A549 (cell line): ENCODE results near the gene PADI4. TPM values are rescaled to one million over a fixed set of nuclear protein-coding genes. Genes with fewer than 3 reads are reported as not detected.

Source experiments
- ATAC-seq, 2 experiments: fragments of 200-7000 bp in 1 of 2; fragments of >200 bp in 1 of 2; cut with Nextera tagmentation in 1 of 2; cut with Tn5 transposase in 1 of 2; 3 replicates each; pipeline versions ENCODE4 v1.8.0 to v1.9.1; 2018 to 2020; ENCODE audit warnings: mild to moderate bottlenecking in 1 of 2, moderate library complexity in 1 of 2
- CTCF ChIA-PET: fragments of 300-600 bp; sonication (Branson Sonifier 250); formaldehyde crosslinking; extraction: SDS; loops from one replicate; lab custom pipeline; 2021; ENCODE audit warnings: antibody characterized with exemption, inconsistent platforms; lab: Yijun Ruan, JAX
- POLR2A ChIA-PET: fragments of 350-600 bp; formaldehyde crosslinking; extraction: SDS; loops from one replicate; lab custom pipeline; 2021; ENCODE audit warnings: antibody characterized with exemption, inconsistent platforms; lab: Yijun Ruan, JAX
- DNase-seq, 2 experiments: peaks; one replicate each; pipeline versions ENCODE4 v3.0.0 to v3.0.0-alpha.2; 2011 to 2016; ENCODE audit warnings: low read depth in 1 of 2, low spot score in 1 of 2
- FAIRE-seq: peaks from 2 replicates; lab custom pipeline; 2011; peaks lifted over from hg19 to GRCh38; lab: Jason Lieb, UNC
- H3K27ac ChIP-seq, 2 experiments: fragments of >200 bp; sonication (Bioruptor Twin); formaldehyde crosslinking; 3 replicates each; pipeline ENCODE4 v1.5.1; 2016 to 2017
- H3K4me1 ChIP-seq: fragments of >200 bp; sonication (Bioruptor Twin); formaldehyde crosslinking; 3 replicates; pipeline ENCODE4 v1.6.1; 2016
- H3K4me2 ChIP-seq: fragments of >200 bp; sonication (Bioruptor Twin); formaldehyde crosslinking; 3 replicates; pipeline ENCODE4 v1.6.1; 2016
- H3K4me3 ChIP-seq: fragments of >200 bp; sonication (Bioruptor Twin); formaldehyde crosslinking; 3 replicates; pipeline ENCODE4 v1.5.1; 2016
- H3K9me3 ChIP-seq: fragments of >200 bp; sonication (Bioruptor Twin); formaldehyde crosslinking; 3 replicates; pipeline ENCODE4 v1.6.1; 2016
- BHLHE40 ChIP-seq: IDR thresholded peaks from 2 replicates; pipeline ENCODE4 v1.6.1; 2012; ENCODE audit warnings: low read depth, low read length, inconsistent platforms
- CBX2 ChIP-seq: fragments of 200-600 bp; sonication (generic); IDR thresholded peaks from 2 replicates; pipeline ENCODE4 v1.6.1; 2016; ENCODE audit warnings: low read depth, mild to moderate bottlenecking, borderline replicate concordance
- CHD2 ChIP-seq: fragments of 150-350 bp; IDR thresholded peaks from 2 replicates; pipeline ENCODE4 v1.6.1; 2014; ENCODE audit warnings: low read length; ENCODE audit not compliant: partially characterized antibody
- FOSB ChIP-seq: fragments of 250-450 bp; sonication (Bioruptor Pico); IDR thresholded peaks from 2 replicates; pipeline ENCODE4 v1.5.0; 2020; ENCODE audit warnings: mild to moderate bottlenecking, moderate library complexity
- HEYL ChIP-seq: fragments of 250-450 bp; sonication (Bioruptor Pico); IDR thresholded peaks from 2 replicates; pipeline ENCODE4 v1.8.0; 2021; ENCODE audit warnings: mild to moderate bottlenecking, moderate library complexity
- HOXB5 ChIP-seq: fragments of 250-450 bp; sonication (Bioruptor Pico); IDR thresholded peaks from 2 replicates; pipeline ENCODE4 v1.5.0; 2020; ENCODE audit warnings: mild to moderate bottlenecking, moderate library complexity
- KDM1A ChIP-seq: fragments of 200-600 bp; sonication (generic); IDR thresholded peaks from 2 replicates; pipeline ENCODE4 v1.6.1; 2016; ENCODE audit warnings: low read depth, mild to moderate bottlenecking
- KDM5A ChIP-seq: fragments of 200-600 bp; sonication (generic); IDR thresholded peaks from 2 replicates; pipeline ENCODE4 v1.6.1; 2016; ENCODE audit warnings: antibody characterized with exemption, mild to moderate bottlenecking
- MAZ ChIP-seq: fragments of 150-350 bp; IDR thresholded peaks from 2 replicates; pipeline ENCODE4 v1.6.1; 2014; ENCODE audit warnings: antibody characterized with exemption, low read depth, low read length, borderline replicate concordance
- POLR2A ChIP-seq: IDR thresholded peaks from 2 replicates; pipeline ENCODE4 v1.6.1; 2012; ENCODE audit warnings: mild to moderate bottlenecking, low read length
- RAD21 ChIP-seq, 2 experiments: fragments of >200 bp in 1 of 2; sonication (Bioruptor Twin) in 1 of 2; formaldehyde crosslinking in 1 of 2; IDR thresholded peaks in 1 of 2; conservative IDR thresholded peaks in 1 of 2; 2 replicates in 1 of 2; 3 replicates in 1 of 2; pipeline ENCODE4 v1.6.1; 2012 to 2018; ENCODE audit warnings: inconsistent platforms in 1 of 2
- SMC3 ChIP-seq: fragments of >200 bp; sonication (Bioruptor Twin); formaldehyde crosslinking; IDR thresholded peaks from 3 replicates; pipeline ENCODE4 v1.6.1; 2018; ENCODE audit warnings: inconsistent platforms
- SREBF2 ChIP-seq: fragments of 450-650 bp; IDR thresholded peaks from 2 replicates; pipeline ENCODE4 v1.6.1; 2014; ENCODE audit warnings: mild to moderate bottlenecking, moderate library complexity
- TFCP2L1 ChIP-seq: fragments of 250-450 bp; sonication (Bioruptor Pico); IDR thresholded peaks from 2 replicates; pipeline ENCODE4 v1.5.0; 2021; ENCODE audit warnings: mild to moderate bottlenecking
- ZNF302 ChIP-seq: fragments of 250-450 bp; sonication (Bioruptor Pico); IDR thresholded peaks from 2 replicates; pipeline ENCODE4 v1.9.0; 2021; ENCODE audit warnings: inconsistent platforms, mild to moderate bottlenecking, moderate library complexity
- ZSCAN20 ChIP-seq: fragments of 250-450 bp; sonication (Bioruptor Pico); IDR thresholded peaks from 2 replicates; pipeline ENCODE4 v1.8.0; 2022; ENCODE audit warnings: mild to moderate bottlenecking, moderate library complexity
- WGBS: methylation state at CpG from one replicate; pipeline ENCODE4 v1.1.6; 2017; ENCODE audit errors: missing lambda C conversion rate; 5-methylcytosine and 5-hydroxymethylcytosine counted together
- polyA plus RNA-seq, 4 experiments: library from polyadenylated mRNA; depleted of rRNA in 3 of 4; stranded (reverse); fragments of >200 nt; fragmentation: RNase III in 1 of 4; extraction: RNeasy Plus Mini Kit Qiagen cat#74134 plus additional on column Dnase treatment in 1 of 4; gene quantifications; 2 replicates in 3 of 4; 3 replicates in 1 of 4; pipeline ENCODE4 v1.2.3, GENCODE V29; 2011 to 2017
- TF ChIP-seq, protein P1 (sequence below): IDR thresholded peaks from 2 replicates; pipeline ENCODE4 v1.6.1; 2012
- TF ChIP-seq, protein P2 (sequence below): IDR thresholded peaks from 2 replicates; pipeline ENCODE4 v1.6.1; 2012; ENCODE audit warnings: low read depth, borderline replicate concordance
- TF ChIP-seq, protein P3 (sequence below): fragments of >200 bp; sonication (Bioruptor Twin); formaldehyde crosslinking; IDR thresholded peaks from 3 replicates; pipeline ENCODE4 v1.6.1; 2016
- TF ChIP-seq, protein P4 (sequence below): fragments of 250-450 bp; sonication (Bioruptor Pico); IDR thresholded peaks from 2 replicates; pipeline ENCODE4 v1.5.0; 2021; ENCODE audit warnings: mild to moderate bottlenecking, moderate library complexity, borderline replicate concordance
- TF ChIP-seq, protein P5 (sequence below): fragments of 200-600 bp; sonication (generic); IDR thresholded peaks from 2 replicates; pipeline ENCODE4 v1.6.1; 2016; ENCODE audit warnings: antibody characterized with exemption, mild to moderate bottlenecking, moderate library complexity

The PADI4 gene
- polyA plus RNA-seq, 2 of the 4 experiments (the other 2 are of a cell fraction): not detected

DNA sequence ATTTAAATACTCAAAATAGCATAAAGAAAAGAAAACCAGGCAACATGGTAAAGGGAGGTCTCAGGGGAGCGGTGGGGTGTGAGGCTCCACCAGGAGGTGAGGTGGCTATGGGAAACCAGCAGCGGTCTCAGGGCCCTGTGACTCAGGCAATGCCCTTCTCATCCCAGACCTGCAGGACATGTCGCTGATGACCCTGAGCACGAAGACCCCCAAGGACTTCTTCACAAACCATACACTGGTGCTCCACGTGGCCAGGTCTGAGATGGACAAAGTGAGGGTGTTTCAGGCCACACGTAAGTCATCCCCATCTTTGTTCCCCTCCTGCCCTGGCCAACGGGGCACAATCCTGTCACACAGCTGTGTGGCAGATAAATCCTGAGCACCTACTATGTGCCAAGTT lies 31.5 kb downstream of the PADI4 start:
- no peak for FAIRE-seq
- no peak for DNase-seq
- no peak for ATAC-seq
- CTCF ChIA-PET: interaction anchor here (1.1 to 8.0 kb wide), 4 partner anchors 17 to 215 kb away, joined by 3 to 52 read pairs (median 4); no protein-coding TSS in a partner anchor
- no peak overlapping the region for H3K4me2 ChIP-seq
- WGBS: 67% methylated on average over 7 of the region's 7 CpGs
- no peaks in the 10 kb centered on the region for H3K9me3 ChIP-seq
- H3K4me1 ChIP-seq: no peaks in the 10 kb centered on the region
- TF ChIP-seq CBX2 (no peak), HOXB5 (no peak), HEYL (CRISPR knock-in tag) (no peak), RAD21 (conservative IDR thresholded peaks at IDR 0.05 in 1 of 2, IDR thresholded peaks at IDR 0.05 in 1 of 2) (no peak), KDM5A (no peak), KDM1A (no peak), ZNF302 (CRISPR knock-in tag) (no peak), CHD2 (no peak), MAZ (no peak)
- TF ChIP-seq, protein P1, sequence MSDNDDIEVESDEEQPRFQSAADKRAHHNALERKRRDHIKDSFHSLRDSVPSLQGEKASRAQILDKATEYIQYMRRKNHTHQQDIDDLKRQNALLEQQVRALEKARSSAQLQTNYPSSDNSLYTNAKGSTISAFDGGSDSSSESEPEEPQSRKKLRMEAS: no peak
- TF ChIP-seq, protein P2, sequence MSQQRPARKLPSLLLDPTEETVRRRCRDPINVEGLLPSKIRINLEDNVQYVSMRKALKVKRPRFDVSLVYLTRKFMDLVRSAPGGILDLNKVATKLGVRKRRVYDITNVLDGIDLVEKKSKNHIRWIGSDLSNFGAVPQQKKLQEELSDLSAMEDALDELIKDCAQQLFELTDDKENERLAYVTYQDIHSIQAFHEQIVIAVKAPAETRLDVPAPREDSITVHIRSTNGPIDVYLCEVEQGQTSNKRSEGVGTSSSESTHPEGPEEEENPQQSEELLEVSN: no peak
- POLR2A ChIA-PET: no interaction called here
- no peak overlapping the region for H3K4me3 ChIP-seq
- no peak overlapping the region for H3K27ac ChIP-seq

DNA sequence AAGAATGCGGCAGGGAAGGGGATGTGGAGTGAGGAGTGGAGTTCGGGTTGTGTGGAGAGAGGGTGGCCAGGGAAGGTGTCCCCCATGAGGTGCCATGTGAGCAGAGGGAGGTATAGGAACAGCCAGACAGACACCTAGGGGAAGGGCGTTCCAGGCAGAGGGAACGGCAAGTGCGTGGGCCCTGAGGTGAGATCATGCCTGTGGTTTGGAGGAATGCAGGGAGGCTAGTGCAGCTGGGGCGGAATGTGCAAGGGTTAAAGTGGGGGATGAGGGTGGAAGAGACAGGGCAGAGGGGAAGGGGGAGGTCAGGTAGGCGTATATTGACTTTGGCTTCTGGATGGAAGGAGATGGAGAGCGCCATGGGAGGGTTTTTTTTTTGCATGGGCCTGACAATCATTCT lies 32.4 kb downstream of the PADI4 start:
- 78% methylated on average over 8 of the region's 8 CpGs for WGBS

More for the DNA sequence above, 32.4 kb downstream of the PADI4 start:
- H3K4me1 ChIP-seq: no peaks in the 10 kb centered on the region
- DNase-seq (no peak), FAIRE-seq (no peak)
- no peak overlapping the region for H3K27ac ChIP-seq
- POLR2A ChIA-PET: no interaction called here
- no peaks in the 10 kb centered on the region for H3K9me3 ChIP-seq
- H3K4me3 ChIP-seq: no peak overlapping the region
- H3K4me2 ChIP-seq: no peak overlapping the region
- CTCF ChIA-PET: interaction anchor here (0.6 to 8.0 kb wide), 2 partner anchors 63 to 215 kb away, joined by 4 to 52 read pairs; no protein-coding TSS in a partner anchor
- TF ChIP-seq CBX2 (no peak), TFCP2L1 (CRISPR knock-in tag) (no peak), FOSB (CRISPR knock-in tag) (no peak), KDM1A (no peak), BHLHE40 (no peak), POLR2A (no peak), KDM5A (no peak), ZSCAN20 (CRISPR knock-in tag) (no peak), SREBF2 (no peak), SMC3 (no peak)
- TF ChIP-seq, protein P3, sequence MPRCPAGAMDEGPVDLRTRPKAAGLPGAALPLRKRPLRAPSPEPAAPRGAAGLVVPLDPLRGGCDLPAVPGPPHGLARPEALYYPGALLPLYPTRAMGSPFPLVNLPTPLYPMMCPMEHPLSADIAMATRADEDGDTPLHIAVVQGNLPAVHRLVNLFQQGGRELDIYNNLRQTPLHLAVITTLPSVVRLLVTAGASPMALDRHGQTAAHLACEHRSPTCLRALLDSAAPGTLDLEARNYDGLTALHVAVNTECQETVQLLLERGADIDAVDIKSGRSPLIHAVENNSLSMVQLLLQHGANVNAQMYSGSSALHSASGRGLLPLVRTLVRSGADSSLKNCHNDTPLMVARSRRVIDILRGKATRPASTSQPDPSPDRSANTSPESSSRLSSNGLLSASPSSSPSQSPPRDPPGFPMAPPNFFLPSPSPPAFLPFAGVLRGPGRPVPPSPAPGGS: no peak
- TF ChIP-seq, protein P4, sequence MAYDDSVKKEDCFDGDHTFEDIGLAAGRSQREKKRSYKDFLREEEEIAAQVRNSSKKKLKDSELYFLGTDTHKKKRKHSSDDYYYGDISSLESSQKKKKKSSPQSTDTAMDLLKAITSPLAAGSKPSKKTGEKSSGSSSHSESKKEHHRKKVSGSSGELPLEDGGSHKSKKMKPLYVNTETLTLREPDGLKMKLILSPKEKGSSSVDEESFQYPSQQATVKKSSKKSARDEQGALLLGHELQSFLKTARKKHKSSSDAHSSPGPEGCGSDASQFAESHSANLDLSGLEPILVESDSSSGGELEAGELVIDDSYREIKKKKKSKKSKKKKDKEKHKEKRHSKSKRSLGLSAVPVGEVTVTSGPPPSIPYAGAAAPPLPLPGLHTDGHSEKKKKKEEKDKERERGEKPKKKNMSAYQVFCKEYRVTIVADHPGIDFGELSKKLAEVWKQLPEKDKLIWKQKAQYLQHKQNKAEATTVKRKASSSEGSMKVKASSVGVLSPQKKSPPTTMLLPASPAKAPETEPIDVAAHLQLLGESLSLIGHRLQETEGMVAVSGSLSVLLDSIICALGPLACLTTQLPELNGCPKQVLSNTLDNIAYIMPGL (CRISPR knock-in tag): no peak
- TF ChIP-seq, protein P5, sequence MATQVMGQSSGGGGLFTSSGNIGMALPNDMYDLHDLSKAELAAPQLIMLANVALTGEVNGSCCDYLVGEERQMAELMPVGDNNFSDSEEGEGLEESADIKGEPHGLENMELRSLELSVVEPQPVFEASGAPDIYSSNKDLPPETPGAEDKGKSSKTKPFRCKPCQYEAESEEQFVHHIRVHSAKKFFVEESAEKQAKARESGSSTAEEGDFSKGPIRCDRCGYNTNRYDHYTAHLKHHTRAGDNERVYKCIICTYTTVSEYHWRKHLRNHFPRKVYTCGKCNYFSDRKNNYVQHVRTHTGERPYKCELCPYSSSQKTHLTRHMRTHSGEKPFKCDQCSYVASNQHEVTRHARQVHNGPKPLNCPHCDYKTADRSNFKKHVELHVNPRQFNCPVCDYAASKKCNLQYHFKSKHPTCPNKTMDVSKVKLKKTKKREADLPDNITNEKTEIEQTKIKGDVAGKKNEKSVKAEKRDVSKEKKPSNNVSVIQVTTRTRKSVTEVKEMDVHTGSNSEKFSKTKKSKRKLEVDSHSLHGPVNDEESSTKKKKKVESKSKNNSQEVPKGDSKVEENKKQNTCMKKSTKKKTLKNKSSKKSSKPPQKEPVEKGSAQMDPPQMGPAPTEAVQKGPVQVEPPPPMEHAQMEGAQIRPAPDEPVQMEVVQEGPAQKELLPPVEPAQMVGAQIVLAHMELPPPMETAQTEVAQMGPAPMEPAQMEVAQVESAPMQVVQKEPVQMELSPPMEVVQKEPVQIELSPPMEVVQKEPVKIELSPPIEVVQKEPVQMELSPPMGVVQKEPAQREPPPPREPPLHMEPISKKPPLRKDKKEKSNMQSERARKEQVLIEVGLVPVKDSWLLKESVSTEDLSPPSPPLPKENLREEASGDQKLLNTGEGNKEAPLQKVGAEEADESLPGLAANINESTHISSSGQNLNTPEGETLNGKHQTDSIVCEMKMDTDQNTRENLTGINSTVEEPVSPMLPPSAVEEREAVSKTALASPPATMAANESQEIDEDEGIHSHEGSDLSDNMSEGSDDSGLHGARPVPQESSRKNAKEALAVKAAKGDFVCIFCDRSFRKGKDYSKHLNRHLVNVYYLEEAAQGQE: no peak
- TF ChIP-seq, protein P1: no peak
- TF ChIP-seq, all 56 proteins: peak for 0
- ATAC-seq: no peak
